Measurements from ENCODE around the gene PSMD6.

PSMD6 gene

GRCh38 chr3:64010199-64010598, 13.1 kb downstream of the PSMD6 start:
- DNase-seq, result no peak

- DNase-seq, result no peak
Measured at GRCh38 chr3:64009528-64009927, 13.8 kb downstream of the PSMD6 start.

GRCh38 chr3:64008487-64009351, 14.6 kb downstream of the PSMD6 start:
- DNase-seq, result no peak

GRCh38 chr3:64008017-64008416, 15.3 kb downstream of the PSMD6 start:
- no peak for DNase-seq

- DNase-seq, result no peak
Measured at GRCh38 chr3:64003589-64003988, 19.7 kb downstream of the PSMD6 start.

- no peak for DNase-seq
Measured at GRCh38 chr3:64002233-64002632, 21.1 kb downstream of the PSMD6 start.

GRCh38 chr3:64000453-64001055, 22.7 kb downstream of the PSMD6 start:
- no peak for DNase-seq

GRCh38 chr3:63998852-63999754, 24.2 kb downstream of the PSMD6 start:
- DNase-seq, result no peak

- DNase-seq, result no peak
Measured at GRCh38 chr3:63995086-63995485, 28.2 kb downstream of the PSMD6 start.

- DNase-seq, result peak in 48 of 58 donors; percentile 4 to 71 (median 38)
Measured at GRCh38 chr3:63993653-63994079, 29.6 kb downstream of the PSMD6 start.

GRCh38 chr3:63992516-63993209, 30.6 kb downstream of the PSMD6 start:
- no peak for DNase-seq

GRCh38 chr3:63991666-63992065, 31.6 kb downstream of the PSMD6 start:
- DNase-seq, result no peak

GRCh38 chr3:63990733-63991132, 32.6 kb downstream of the PSMD6 start:
- DNase-seq, result no peak

GRCh38 chr3:63990204-63990603, 33.1 kb downstream of the PSMD6 start:
- DNase-seq, result peak in 1 of 58 donors; percentile 3

GRCh38 chr3:63988943-63989342, 34.4 kb downstream of the PSMD6 start:
- DNase-seq, result no peak

- DNase-seq, result no peak
Measured at GRCh38 chr3:63986831-63987230, 36.5 kb downstream of the PSMD6 start.

GRCh38 chr3:63986146-63986545, 37.1 kb downstream of the PSMD6 start:
- no peak for DNase-seq

- DNase-seq, result no peak
Measured at GRCh38 chr3:63984391-63984790, 38.9 kb downstream of the PSMD6 start.

GRCh38 chr3:63981980-63982379, 41.3 kb downstream of the PSMD6 start:
- DNase-seq, result no peak

- no peak for DNase-seq
Measured at GRCh38 chr3:63980830-63981498, 42.3 kb downstream of the PSMD6 start.

- DNase-seq, result no peak
Measured at GRCh38 chr3:63980019-63980418, 43.3 kb downstream of the PSMD6 start.

Data from anterior cingulate cortex (tissue), 58 donors.